Stimulated activated CD8-positive, alpha-beta memory T cell treated with anti-CD3 and anti-CD28 coated beads, Interleukin-4, amount 100 ng/mL, for 24 hours (primary cell): ENCODE results near the gene SHQ1.

Experiments used
- DNase-seq: peaks from one replicate; pipeline ENCODE4 v3.0.0-alpha.2; 2020; ENCODE audit warnings: low read depth

The SHQ1 gene

GRCh38 chr3:72848703-72849081 lies 447 bp upstream of the SHQ1 start:
- peak; percentile 4 for DNase-seq

DNA sequence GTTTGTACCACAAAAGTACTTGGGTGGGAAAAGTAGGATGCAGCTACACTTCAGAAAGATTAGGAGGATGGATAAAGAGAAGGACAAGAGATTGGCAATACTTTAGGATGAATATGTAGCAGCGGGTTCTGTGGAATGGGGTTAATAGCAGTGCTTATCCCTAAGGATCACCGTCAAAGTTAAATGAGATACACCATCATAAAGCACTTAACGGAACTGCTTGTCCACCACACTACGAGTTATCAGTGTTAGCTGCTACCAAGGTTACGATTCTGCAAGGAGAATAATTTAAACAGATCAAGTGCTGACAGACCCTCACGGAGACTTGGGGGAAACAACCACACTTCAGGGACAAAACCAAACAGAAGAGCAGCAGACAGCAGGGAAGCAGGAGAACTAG lies 963 bp downstream of the SHQ1 start:
- DNase-seq: no peak

DNA sequence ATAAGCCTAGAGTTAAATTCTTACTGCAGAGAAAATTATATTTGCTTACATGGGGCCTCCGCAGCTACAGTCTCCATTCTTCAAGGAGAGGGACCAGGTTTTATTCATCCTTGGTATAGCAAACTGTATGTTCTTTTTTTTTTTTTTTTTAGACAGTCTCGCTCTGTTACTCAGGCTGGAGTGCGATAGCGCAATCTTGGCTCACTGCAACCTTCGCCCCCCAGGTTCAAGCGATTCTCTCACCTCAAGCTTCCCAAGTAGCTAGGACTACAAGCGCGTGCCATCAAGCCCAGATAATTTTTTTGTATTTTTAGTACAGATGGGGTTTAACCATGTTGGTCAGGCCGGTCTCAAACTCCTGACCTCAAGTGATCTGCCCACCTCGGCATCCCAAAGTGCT lies 2.1 kb downstream of the SHQ1 start:
- DNase-seq: no peak

DNA sequence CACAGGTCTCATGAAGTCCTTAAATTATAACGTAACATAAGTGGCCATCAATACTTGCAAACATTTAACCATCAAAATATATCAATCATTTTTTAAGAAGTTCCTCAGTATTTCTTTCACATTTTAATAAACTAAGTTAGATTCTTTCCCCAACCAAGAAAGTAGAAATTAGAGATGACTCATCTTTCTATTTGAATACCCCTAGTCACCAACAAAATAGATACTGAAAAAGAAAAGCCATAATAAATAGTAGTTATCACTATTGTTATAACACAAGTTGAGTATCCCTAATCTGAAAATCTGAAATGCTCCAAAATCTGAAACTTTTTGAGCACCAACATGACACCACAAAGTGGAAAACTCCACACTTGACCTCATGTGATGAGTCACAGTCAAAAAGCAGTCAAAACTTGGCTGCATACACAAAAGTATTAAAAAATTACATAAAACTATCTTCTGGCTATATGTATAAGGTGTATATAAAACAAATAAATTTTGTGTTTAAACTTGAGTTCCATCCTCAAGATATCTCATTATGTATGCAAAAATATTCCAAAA lies 3.7 kb downstream of the SHQ1 start:
- no peak for DNase-seq

- no peak for DNase-seq
These were observed 9.2 kb downstream of the SHQ1 start for GRCh38 chr3:72839057-72839456.

DNA sequence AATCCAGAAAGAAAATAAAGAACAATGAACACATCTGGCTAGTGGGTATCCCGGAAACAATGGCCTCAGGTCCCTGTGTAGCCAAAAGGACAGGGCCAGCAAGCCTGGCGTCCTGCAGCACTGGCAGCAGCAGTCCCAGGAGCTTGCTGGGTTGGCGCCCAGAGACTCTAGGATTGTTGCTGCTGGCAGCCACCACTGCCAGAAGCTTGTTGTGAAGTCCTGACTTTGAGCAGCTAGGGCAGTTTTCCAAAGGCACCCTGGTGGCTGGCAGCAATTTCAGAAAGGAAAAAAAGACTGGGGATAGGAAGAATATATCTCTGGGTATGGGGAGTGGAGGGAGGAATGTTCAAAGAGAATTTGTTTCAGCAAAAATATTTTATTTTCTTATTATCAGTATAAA lies 11.3 kb downstream of the SHQ1 start:
- DNase-seq: no peak

DNA sequence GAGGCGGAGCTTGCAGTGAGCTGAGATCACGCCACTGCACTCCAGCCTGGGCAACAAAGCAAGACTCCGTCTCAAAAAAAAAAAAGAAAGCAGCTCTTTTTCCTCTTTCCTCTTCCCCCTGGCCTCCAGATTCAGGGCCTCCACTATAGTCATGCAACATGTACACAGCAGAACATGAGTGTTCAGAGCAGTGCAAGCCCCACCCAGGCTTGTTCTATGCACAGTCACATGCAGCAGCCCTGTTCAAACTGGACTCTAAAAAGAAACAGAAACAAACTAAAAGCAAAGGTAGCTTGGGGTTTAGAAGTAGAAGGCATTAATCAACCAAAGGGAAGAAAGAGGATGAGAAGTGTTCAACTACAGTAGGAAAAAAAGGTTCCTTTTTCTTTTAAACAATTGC lies 11.8 kb downstream of the SHQ1 start:
- no peak for DNase-seq

GRCh38 chr3:72830452-72831223 lies 17.6 kb downstream of the SHQ1 start:
- DNase-seq: no peak

DNA sequence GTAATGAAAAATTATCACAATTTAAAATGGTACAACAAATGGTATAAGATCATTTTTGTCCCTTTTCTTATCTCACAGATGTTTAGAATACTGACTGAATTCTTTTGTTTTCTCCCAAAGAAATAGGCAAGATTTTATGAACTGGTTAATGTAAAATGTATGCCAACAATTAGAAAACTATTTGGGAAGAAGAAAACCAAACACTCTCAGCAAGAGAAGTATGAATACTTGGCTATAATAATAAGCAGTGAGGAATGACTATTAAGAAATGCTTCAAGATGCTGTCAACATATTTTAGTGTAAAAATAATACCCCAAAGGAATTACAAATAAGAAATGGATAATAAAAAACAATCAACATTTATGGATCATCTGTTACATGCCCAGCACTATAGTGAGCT lies 18.5 kb downstream of the SHQ1 start:
- no peak for DNase-seq

DNA sequence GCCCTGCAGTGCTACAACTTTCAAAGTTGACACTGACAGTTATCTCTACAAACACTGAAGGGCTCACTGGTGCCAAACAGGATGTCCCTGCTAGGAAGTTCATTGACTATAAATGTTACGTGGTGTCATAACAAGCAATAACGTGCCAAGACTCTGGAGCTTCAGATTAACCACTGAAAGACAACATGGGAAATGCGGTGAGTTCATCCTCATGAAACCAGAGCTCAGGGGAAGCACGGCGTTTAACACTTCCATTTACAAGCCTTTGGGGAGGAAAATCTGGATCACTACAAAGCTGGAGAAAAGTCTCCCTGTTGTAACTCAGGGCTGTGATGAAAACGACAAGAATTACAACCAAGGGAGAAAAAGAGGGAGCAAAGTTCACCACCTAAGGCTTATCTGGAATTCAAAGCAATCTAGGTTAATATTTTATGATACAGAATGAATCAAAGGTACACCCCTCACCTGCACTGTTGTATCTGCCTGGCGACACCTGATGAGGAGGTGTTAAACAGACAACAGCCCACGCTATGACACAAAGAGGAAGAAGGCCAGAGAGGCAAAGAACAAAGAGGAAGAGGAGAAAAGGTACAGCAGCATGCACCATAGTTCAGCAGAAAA lies 27.0 kb downstream of the SHQ1 start:
- no peak for DNase-seq

DNA sequence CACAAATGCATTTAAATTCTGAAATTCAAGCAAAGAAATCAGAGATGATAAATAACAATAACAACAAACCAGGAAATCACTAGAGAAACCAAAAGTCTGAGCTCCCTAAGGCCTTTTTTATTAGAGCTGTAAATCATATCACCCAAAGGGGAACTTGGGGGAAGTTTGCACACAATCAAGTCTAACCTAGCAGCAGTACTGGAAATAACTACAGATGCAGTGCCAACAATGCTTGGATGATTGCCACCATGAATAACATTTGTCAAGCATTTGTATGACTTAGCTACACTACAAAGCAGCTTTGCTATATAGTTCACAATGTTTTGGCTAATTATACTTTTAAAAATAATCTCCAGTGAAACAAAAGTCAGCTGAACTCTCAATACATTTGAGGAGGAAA lies 27.8 kb downstream of the SHQ1 start:
- DNase-seq: no peak

- no peak for DNase-seq
These were observed 29.3 kb downstream of the SHQ1 start for GRCh38 chr3:72818905-72819304.

DNA sequence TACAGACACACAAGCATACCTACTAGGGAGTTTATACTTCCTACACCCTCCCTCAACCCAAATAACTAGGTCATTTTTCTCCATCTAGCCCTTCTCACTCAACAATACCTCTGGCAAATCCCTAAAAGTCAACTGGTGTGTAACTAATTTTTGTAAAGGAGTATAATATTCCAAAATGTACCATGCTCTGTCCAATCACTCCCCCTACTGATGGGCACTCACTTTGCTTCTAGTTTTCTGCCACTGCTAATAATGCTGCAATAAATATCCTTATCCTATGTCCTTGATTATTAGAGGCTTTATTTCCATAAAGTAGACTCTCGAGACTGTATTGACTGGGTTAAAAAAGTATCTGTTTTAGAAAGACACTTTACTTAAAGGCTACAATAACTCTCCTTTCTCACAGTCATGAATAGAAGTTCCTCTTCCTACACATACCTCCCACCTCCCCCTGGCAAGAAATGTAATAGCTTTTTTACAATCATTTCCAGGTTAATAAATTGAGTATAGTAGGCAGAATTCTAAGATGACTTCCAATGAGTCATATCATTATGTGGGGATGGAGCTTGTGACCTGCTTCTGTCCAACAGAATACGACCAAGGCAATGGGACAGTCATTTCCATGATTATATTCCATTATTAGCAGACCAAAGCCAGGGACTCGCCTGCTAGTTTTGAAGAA lies 30.0 kb downstream of the SHQ1 start:
- DNase-seq: no peak

DNA sequence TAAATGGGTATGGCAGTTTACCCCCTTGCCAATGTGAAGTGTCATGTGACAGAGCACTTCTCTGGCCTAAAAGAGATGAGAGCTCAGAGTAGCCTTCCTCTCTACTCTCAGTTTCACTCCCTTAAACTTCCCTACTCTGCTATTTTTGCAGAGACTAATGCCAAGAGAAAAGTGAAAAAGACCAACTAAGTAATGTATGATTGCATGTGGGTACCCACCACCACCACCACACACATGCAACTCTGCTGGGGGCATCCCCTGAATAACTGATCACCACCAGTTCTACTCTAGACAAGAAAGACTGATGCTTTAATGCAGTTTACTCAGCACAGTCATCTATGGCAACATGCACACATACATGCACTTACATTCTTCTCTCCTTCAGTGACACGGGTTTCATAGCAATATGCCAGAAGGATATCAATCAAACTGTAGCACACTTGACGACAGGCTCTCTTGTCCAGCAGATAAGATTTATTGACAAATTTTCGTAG lies 31.3 kb downstream of the SHQ1 start:
- no peak for DNase-seq

GRCh38 chr3:72814308-72814707 lies 33.9 kb downstream of the SHQ1 start:
- no peak for DNase-seq

- no peak for DNase-seq
These were observed 36.0 kb downstream of the SHQ1 start for GRCh38 chr3:72812201-72812600.

GRCh38 chr3:72811571-72811970 lies 36.7 kb downstream of the SHQ1 start:
- DNase-seq: no peak

- DNase-seq: no peak
These were observed 37.4 kb downstream of the SHQ1 start for GRCh38 chr3:72810659-72811434.

- DNase-seq: no peak
These were observed 38.2 kb downstream of the SHQ1 start for GRCh38 chr3:72810063-72810462.

DNA sequence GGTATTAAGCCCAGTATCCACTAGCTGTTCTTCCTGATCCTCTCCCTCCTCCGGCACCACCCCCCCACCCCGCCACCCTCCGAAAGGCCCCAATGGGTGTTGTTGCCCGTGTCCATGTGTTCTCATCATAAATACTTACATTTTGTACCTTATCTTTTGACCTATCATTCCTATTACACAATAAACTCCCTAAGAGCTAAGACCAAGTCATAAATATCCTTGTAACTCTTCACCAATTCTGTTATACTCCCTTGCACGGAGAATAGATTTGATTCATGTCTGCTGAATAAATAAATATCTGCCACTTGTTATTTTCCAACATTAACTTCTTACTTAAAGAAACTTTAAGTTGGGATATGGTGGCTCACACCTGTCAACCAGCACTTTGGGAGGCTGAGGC lies 43.9 kb downstream of the SHQ1 start:
- no peak for DNase-seq

DNA sequence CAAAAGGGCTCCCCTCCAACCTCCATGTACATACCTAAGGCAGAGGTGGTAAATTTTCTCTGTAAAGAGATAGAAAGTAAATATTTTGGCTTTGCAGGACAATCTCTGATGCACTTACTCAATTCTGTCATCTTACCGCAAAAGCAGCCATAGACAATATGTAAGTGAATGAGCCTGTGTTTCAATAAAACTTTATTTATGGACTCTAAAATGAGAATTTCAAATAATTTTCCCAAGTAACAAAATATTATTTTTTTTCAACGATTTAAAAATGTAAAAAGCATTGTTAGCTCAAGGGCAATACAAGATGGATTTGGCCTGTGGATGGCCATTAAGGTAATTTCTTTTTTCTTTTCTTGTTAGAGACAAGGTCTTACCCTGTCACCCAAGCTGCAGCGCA lies 44.7 kb downstream of the SHQ1 start:
- no peak for DNase-seq

- DNase-seq: no peak
These were observed 46.2 kb downstream of the SHQ1 start for GRCh38 chr3:72802001-72802400.
